Measurements from ENCODE around the gene CHAF1A. TPM values are rescaled to one million over a fixed set of nuclear protein-coding genes. Genes with fewer than 3 reads are reported as not detected.

CHAF1A gene
- total RNA-seq, 1 experiment from 2014 or later, result 38.1 TPM

DNA sequence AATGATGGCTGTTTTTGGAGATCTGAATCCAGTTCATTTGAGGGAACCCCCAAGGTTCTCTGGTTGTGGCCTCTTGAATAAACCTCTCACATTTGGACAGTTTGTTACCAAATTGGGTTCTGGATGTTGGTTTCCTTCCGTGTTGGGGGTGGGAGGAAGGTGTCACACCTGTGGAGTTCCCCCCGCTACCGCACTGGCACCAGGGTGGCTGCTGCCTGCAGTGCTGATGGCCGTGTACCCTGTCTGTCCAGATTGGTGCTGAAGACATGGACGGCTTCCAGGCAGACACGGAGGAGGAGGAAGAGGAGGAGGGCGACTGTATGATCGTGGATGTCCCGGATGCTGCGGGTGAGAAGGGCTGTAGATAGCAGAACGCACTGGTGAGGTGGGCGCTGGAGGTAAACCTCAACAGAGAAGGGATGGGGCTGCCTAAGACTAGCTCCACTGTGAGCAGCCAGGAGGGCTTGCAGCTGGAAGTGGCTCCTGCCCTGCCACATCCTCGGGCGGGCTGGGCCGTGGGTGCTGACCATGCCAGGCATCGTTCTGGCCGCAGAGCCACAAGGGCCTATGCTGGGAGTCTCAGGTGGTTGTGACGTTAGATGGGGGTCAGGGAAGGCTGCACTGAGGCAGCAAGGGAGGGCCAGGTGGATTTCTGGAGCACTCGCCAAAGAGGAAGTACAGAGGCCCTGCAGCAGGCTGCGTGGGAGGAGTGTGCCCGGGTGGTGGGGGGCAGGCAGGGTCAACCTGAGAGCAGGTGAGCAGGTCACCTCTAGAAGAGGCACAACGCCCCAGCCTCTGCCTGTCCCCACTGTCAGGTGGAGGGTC lies 39.8 kb downstream of the CHAF1A start:
- DNase-seq (ENCODE audit: low read depth), result no peak

DNA sequence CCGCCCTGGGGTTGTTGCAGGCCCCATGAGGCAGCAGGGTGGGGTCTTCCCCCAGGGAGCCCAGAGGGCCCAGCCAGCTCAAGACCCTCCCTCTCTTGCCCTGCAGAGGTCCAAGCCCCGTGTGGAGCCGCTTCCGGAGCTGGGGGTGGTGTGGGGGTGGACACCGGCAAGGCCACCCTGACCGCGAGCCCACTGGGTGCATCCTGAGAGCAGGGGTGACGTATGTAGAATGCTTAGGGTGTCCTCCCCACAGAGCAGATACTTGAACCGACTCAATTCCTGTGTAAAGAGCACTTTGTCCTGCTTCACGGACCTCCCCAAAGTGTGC lies 40.3 kb downstream of the CHAF1A start:
- DNase-seq (ENCODE audit: low read depth), result no peak

DNA sequence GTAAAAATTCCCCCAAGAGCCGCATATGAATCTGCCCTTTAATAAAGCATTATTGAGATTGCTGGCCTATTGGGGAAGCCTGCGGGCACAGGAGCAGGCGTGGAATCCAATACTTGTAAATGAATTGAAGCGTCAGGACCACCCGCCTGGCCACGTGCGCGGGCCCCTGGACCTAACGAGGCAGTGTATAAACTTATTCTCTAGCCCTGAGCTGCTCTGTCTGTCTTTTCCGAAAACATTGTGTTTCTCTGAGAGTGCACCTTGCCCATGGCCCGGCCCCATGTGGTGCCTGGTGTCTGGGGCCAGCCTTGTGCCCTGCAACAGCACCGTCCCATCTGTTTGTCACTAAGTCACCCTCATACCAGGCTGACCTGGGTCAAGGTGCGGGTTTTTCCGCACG lies 40.7 kb downstream of the CHAF1A start:
- DNase-seq (ENCODE audit: low read depth), result no peak

DNA sequence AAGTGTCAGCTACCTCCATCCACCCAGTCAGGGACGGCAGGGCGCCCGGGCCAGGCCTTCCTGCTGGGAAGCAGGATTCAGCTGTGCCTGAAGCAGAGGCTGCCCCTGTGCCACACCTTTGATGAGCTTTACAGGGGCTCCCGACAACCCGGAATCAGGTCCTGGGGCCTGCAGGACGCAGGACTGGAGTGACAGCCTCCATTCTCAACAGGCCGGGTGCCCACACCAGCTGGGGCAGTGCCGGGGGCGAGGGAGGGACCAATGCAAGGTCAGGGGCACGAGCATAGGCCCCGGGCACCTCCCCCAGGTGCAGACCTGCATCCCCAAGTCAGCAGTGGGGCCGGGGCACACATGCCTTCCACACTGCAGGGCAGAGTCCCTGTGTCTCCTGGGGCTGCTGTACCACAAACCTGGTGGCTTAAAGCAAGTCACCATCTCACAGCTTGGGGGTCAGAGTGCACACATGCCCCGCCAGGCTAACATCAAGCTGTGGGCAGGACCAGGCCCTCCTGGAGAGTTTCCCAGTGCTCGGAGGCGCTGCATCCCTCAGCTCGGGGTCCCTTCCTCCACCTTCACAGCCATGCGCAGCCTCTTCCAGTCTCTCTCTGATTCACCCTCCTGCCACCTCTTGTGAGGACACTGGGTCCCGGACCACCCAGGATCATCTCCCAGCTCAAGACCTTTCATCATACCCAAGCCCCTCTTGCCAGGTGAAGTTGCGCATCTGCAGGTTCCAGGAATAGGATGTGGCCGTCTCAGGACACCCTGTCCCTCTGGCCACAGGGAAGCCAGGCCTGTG lies 41.7 kb downstream of the CHAF1A start:
- DNase-seq (ENCODE audit: low read depth), result no peak

DNA sequence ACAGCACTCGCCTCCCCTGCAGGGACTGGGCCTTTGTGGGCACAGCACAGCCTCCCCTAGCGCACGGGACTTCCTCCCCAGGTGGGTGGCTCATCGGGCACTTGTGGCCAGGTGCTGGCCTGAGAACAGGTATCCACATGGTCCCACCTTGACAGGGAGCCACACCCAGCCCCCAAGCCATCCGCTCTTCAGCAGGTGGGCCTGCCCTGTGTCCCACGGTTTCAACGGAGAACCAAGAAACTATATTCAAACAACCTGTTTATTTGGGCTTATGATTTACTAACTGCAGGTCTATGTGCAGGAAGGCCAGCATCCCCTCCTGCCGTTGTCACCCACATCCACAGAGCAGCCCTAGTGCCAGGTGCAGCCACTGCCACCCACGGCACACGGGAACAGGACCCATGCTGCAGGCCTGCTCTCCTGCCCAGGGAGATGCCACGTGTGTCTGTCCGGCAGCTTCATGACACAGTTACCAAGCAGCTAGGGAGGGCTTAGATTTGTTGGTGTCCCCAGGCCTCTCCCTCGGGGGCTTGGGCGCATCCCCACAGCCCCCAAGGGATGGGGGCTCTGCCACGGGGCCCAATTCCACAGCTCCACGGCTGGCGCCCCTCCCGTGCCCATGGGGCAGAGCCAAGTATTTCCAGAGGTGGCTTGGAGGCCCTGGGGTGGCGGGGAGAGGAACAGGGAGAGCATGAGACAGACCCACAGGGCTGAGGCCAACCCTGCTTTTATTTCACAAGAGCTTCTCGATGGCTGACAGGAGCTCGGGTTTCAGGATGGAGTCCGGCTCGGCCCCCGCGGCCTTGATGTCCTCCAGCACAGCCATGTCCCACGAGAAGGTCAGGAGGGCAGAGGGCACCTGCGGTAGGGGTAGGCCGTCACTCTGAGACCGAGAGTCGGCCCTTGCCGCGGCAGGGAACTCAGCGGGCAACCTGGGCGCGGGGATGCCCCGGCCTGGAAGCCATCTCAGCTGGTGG lies 42.6 kb downstream of the CHAF1A start:
- no peak for DNase-seq (ENCODE audit: low read depth)

DNA sequence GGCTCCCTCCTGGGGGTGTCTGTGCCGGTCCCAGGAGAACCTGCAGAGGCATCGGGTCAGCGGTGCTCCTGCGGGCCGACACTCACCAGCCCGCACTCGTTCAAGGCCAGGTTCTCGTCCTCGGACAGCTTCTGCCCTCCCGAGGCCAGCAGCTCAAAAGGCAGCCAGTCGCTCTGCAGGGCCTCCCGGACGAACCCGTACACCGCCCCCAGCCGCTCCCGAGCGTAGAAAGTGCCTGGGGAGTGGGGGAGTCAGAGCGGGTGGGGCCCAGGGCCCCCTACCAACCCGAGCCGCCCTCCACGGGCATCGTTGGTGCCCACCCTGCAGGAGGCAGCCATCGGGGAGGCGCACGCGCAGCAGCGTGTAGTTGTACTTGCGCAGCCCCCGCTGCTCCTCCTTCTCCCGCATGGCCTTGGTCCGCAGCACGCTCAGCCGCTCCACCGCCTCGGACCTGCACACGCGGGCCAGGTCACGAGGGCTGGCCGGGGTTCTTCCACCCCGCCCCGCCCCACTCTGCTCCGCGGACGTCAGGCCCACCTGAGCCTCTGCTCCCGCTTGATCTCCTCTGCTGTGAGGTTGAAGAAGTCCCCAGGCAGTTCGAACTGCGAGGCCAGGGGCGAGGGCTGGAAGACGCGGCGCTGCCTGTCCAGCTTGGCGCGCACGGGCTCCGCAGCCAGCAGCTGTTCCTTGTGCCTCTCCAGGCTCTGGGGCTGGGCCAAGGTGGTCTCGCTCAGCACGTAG lies 43.7 kb downstream of the CHAF1A start:
- no peak for DNase-seq (ENCODE audit: low read depth)

DNA sequence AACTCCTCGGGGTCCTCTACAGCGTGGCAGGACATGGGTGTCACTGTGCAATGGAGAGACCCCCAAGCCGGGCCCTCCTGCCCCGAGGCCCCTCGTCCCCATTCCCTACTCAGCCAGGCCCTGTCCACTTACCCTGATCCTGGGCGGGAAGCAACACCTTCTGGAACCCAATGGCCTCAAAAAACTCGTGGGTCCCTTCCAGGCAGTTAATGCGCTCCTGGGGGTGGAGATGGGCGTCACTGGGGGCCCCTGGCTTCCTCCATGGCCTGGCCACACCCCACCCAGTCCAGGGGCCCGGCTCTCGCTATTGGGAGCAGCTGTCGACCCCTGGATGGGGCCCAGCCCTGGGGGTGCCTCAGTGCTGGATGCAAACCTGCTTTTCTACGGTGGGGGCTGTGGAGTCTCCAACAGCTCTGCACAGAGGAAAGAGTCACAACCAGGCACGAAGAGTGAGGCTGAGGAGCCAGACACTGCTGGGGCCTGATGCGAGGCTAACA lies 44.3 kb downstream of the CHAF1A start:
- no peak for DNase-seq (ENCODE audit: low read depth)

DNA sequence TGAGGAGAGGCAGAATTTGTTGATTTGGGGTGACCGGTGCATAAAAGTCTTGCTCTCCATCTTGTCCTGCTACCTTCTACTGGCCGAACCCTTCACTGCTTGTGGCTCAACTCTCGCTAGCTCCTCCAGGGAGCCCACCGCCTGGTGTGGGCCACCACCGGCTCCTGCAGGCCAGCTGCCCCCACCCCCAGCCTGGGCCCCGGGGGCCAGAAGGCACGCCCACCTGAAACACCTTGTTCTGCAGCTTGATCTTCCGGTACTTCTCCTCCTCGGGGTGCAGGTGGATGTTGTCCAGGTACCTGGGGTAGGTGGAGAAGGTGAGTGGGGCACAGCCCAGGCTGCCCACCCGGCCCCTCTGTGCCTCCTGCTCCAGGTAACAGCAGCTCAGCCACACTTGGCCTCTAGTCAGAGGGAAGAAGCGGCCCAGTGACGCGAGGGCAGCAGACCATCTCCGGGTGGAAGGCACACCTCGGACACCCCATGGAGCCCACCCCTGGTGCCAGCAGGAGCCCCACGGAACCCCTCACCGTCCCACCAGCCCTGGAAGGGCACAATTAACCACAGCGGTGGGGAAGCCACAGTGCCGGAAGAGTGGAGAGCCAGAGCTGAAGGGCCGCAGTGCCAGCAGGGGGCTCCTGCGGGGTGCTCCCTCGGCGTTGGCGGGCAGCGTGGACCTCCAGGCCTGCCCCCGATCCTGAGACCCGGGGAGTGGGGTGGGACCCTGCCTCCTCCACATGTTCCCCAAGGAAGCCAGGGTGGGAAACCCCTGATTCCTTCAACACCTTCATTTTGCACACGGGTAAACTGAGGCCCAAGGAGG lies 45.1 kb downstream of the CHAF1A start:
- DNase-seq (ENCODE audit: low read depth), result no peak

DNA sequence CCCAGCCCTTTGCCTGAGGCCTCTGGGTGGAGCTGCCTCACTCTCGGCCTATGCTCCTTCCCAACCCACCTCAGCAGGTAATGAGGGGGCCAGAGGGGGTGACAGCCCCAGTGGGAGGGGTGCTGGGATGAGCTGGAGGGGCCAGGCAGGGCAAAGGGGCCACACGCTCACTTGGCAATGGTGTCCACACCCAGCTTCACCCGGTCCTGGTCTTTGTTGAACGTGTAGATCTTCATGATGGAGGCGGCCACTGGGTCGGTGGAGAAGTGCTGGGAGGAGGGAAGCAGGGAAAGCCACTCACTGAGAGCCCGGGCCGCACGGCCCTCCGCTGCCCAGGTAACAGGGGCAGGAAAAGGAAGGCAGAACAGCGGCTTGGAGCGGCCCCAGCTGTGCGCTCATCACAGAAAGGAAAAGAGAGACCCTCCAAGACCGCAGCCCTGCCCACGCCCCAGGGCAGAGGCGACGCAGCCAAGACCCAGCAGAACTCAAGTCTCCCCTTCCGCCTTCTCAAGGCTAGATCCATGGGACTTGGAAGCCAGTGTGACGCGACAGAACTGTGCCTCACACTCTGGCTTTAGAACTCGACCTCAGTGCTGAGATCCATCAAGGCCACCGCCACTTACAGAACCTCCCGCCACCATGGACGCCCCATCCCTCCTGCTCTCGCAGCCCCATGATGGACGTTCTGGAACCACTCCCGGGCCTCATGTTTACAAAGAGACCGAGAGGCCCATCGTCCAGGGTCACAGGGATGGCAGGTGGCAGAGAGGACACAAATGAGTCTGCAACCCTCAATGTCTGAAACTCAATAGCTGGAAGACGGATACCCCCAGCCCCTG lies 45.9 kb downstream of the CHAF1A start:
- DNase-seq (ENCODE audit: low read depth), result no peak

DNA sequence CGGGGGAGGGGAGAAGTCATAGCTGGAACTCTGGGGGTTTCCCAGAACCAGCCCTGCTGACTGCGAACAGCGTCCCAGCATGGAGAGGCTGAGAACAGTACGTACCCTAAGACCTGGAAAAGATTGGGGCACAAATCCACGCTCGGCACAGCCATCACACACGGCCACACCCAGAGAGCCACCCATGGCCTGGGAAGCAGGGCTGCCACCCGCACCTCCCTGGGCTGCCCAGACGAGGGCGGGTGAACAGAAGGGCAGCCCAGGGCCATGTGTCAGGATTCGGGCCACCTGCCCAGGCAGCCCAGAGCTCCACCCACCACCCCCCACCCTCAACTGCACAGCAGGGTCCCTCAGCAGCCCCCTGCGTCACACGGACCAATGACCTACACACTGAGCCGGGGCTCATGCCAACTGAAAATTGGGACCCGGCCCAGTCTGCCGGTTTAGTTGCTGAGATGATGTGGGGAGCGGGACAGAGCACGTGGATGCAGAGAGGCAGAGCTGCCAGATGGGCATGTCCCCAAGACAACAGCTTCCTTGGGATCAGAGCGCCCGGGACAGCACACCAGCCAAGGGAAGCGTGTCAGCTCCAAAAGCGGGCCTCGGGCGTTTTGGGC lies 46.7 kb downstream of the CHAF1A start:
- DNase-seq (ENCODE audit: low read depth), result no peak

DNA sequence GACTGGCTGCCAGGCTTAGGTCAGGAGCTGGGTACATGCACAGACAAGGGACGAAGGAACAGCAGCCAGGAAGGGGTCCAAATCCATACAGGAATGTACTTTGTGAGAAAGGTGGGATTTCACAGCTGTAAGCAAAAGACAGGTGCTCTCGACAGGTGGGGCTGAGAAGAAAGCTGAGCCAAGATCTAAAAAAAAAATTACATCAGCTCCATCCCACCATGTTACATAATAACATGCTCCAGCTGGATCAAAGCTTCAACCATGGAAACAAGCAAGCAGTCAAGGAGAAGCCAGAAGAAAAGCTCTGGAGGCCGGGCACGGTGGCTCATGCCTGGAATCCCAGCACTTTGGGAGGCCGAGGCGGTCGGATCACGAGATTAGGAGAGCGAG lies 47.2 kb downstream of the CHAF1A start:
- DNase-seq (ENCODE audit: low read depth), result no peak

DNA sequence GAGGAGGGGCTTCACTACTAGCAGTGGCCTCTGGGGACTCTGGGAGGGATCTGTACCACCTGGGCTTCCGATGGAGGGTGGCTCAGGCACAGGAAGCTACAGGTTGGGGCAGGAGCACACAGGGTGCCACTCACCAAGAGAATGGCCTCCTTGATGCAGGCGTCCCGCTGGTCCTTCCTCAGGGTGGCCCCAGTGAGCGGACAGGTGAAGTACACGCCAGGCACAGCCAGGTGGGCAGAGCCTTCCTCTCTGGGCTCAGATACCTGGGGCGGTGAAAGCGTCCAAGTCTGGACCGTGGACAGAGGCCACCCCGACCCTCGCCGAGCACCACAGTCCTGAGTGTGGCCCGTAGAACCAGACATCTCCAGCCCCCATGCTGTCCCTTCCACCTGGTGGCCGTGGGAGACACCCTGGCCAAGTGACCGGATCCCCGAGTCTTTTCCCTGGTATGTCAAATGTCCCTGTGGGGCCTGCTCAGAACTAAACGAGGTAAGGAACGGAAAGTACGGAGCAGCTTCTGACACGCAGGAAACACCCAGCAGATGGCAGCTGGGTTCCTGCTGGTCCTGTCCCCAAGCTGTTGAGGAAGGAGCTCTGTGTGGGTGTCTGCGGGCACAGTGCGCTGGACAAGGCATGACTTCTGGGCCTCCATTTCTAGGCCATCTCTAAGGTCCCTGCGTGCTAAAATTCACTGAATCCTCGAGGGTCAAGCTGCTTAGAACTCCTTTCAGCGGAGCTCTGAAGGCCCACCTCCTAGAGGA lies 50.0 kb downstream of the CHAF1A start:
- no peak for DNase-seq (ENCODE audit: low read depth)

DNA sequence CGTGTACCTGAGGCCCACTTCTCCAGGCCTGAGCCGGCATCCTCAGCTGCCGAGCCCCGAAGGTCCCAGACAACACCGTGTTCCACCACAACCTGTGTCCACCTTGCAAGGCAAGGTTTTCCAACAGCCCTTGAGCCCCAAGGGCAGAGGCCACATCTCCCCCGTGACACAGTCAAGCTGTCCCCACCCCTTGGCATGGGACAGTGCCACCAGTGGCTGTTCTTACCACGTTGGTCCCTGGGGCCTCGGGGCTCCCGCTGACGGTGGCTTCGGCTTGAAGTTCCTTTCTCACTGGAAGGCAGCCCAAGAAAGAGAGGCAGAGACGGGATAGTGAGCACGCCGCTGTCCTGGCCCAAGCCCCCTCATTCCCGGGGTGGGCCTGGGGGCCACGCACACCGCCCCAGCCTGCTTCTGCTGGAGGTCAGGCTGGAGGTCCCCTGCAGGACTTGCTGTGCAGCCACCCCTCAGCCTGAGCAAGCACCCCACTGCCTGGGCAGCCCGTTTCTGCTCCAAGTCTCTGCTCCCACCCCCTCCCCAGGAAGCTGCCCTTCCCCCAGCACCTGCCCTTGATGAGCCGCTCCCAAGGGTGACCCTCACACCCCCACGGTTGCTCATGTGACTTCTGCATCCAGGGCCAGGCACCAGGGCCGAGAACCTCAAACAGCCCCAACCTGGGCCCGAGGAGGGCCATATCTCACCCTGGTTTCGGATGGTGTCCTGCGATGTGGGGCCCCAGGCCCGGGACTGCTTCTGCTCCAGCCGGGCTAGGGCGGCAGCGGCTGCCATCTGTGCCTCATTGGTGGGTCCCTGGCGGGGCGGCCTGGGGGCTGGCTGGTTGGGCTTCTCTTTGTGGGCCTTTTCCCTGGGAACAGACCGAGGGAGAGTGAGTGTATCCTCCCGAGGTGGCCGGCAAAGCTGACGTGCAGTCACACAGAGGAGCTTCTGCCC lies 51.1 kb downstream of the CHAF1A start:
- no peak for DNase-seq (ENCODE audit: low read depth)

DNA sequence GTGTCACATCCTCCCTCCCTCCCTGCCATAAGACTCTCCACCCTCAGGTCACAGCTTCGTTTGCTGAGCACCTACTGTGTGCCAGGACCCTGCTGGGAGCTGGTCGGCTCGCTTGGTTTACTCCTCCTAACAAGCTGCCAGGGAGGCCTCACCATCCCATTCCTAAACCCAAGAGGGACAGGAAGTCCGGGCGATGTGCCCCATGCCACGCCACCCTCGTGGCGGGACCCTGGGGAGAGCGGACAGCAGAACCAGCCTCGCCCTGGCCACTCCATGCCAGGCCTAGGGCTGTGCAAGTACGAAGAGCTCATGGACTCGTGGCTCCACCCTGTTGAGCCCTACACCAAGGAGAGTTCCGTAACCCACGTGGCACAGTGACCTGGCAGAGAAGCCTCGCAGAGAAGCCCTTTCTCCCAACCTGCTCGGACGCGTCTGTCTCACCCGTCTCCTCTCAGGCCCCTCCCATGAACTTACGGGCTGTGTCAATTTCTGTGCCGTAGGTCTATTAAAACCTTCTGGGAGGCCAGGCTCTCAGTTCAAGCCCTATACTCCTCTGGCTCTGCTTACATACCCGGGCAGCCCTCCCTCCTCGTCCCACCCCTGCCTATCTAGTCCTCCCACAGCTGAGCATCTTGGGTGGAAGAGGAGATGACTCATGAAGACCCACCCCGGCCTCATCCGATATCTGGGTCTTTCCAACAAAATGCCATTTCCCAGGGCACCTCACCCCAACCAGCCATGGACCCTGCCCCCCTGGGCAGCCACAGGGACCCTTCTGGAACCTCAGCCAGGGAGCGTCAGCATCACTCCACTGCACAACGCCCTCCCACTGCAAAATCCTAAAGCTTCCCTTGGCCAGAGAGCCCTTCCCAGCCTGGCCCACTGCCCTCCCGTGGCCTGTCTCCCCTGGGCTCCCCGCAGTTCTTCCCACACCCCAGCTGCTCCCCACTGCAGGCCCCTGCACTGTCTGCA lies 52.6 kb downstream of the CHAF1A start:
- no peak for DNase-seq (ENCODE audit: low read depth)

DNA sequence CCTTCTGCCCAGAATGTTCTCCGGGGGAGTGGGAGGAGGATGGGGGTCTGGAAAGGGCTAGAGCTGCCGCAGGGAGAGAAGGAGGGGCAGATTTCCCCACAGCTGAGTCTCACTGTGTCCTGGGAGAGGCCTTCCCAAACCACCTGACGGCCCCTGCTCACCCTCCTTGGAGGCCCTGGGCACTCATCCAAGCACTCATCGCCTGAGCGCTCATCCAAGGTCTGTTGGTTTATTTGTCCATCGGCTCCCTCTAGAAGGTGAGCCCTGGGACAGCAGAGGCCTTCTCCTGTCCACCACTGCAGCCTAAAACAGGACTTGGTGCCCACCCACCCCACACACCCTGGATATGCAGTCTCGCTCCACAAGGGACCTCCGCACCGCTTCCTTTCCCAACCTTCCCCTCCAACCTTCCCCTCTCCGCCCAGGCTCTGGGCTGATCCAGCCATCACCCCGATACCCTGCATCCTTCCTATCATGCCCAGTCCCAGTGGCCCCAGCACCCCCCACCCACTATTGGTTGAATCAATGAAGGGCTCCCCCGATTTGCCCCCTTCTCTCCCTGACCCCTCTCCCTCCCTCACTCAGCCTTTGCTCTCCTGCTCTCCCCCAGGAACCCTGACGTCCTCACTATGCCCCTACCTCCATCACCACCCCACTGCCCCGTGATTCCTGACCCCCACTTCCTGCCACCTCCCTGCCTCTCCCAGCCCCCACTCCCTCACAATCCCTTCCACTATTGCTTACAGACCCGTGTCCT lies 53.5 kb downstream of the CHAF1A start:
- peak; percentile 70 for DNase-seq (ENCODE audit: low read depth)

All from M059J (cell line).